K562 (cell line): ENCODE data around the gene NDUFC2. TPM values are rescaled to one million over a fixed set of nuclear protein-coding genes. Genes with fewer than 3 reads are reported as not detected.
A peak's percentile ranks its signal among the peaks of the same experiment; 100 is the strongest.

ENCODE experiments used
- DMBX1 ChIP-seq: fragments of 250-450 bp; sonication (Bioruptor Pico); IDR thresholded peaks from 2 replicates; pipeline ENCODE4 v1.8.0; 2022; ENCODE audit warnings: inconsistent platforms, mild to moderate bottlenecking, moderate library complexity, borderline replicate concordance
- GTF2F1 ChIP-seq: IDR thresholded peaks from 2 replicates; pipeline ENCODE4 v1.6.1; 2011; ENCODE audit warnings: low read depth, low read length, improper control_type of control experiment
- KHSRP ChIP-seq: fragments of 450-650 bp; IDR thresholded peaks from 2 replicates; pipeline ENCODE4 v1.6.1; 2017
- MECOM ChIP-seq: fragments of 250-450 bp; sonication (Bioruptor Pico); IDR thresholded peaks from 2 replicates; pipeline ENCODE4 v1.8.0; 2022; ENCODE audit warnings: inconsistent platforms
- NR4A1 ChIP-seq, 2 experiments: fragments of 250-450 bp in 1 of 2; fragments of 450-650 bp in 1 of 2; sonication (Bioruptor Pico) in 1 of 2; IDR thresholded peaks; 2 replicates each; pipeline versions ENCODE4 v1.4.0 to v1.6.1; 2016 to 2020; ENCODE audit warnings: mild to moderate bottlenecking in 2 of 2, missing compliant biosample characterization in 1 of 2, missing genetic modification characterization in 1 of 2, moderate library complexity in 1 of 2
- PRMT5 ChIP-seq: sonication (generic); formaldehyde crosslinking; IDR thresholded peaks from 2 replicates; pipeline ENCODE4 v1.5.0; 2020; ENCODE audit warnings: missing genetic modification reagents
- PTTG1 ChIP-seq: fragments of 450-650 bp; IDR thresholded peaks from 2 replicates; pipeline ENCODE4 v1.6.1; 2016; ENCODE audit warnings: low read depth, mild to moderate bottlenecking, missing genetic modification characterization, missing compliant biosample characterization
- TCF7L2 ChIP-seq: fragments of 150-350 bp; IDR thresholded peaks from 2 replicates; pipeline ENCODE4 v1.6.1; 2016; ENCODE audit warnings: low read depth, mild to moderate bottlenecking, low read length, moderate library complexity
- XRCC4 ChIP-seq: IDR thresholded peaks from one replicate; pipeline ENCODE4 v1.6.1; 2011; ENCODE audit not compliant: insufficient read depth, insufficient read length; ENCODE audit errors: extremely low read depth
- ZFP1 ChIP-seq: fragments of 450-650 bp; formaldehyde crosslinking; IDR thresholded peaks from 2 replicates; pipeline ENCODE4 v1.4.0; 2020; ENCODE audit warnings: mild to moderate bottlenecking, mixed read lengths
- ZNF224 ChIP-seq: sonication (generic); formaldehyde crosslinking; IDR thresholded peaks from 2 replicates; pipeline ENCODE4 v1.8.0; 2022; ENCODE audit warnings: mild to moderate bottlenecking, missing genetic modification reagents
- polyA plus RNA-seq, 8 experiments: library from polyadenylated mRNA; depleted of rRNA in 4 of 8; stranded (reverse) in 5 of 8; unstranded in 3 of 8; fragments of >200 nt; fragmentation: Nextera tagmentation in 2 of 8; fragmentation: Illumina TruSeq in 1 of 8; extraction: Ambion mirVana in 2 of 8; extraction: Trizol in 1 of 8; gene quantifications; 2 replicates each; pipeline versions ENCODE4 v1.2.1 to v1.2.3, GENCODE V29; 2011 to 2014; ENCODE audit warnings: inconsistent platforms in 1 of 8, missing spikeins in 1 of 8
- total RNA-seq, 7 experiments: library from RNA; depleted of rRNA in 6 of 7; stranded (reverse); fragments of >200 nt in 6 of 7; fragmentation: Illumina TruSeq in 2 of 7; extraction: Trizol in 2 of 7; gene quantifications; 2 replicates each; pipeline versions ENCODE4 v1.2.1 to v1.2.3, GENCODE V29; 2011 to 2021; ENCODE audit warnings: low replicate concordance in 1 of 7
- TF ChIP-seq, protein P1 (sequence below), 2 experiments: fragments of 450-650 bp; IDR thresholded peaks; 2 replicates each; pipeline ENCODE4 v1.6.1; 2016
- TF ChIP-seq, protein P2 (sequence below), 2 experiments: IDR thresholded peaks; 2 replicates each; pipeline ENCODE4 v1.6.1; 2011; ENCODE audit warnings: borderline replicate concordance in 1 of 2, control low read depth in 1 of 2, low read depth in 1 of 2, low read length in 1 of 2, mild to moderate bottlenecking in 1 of 2, mixed read lengths in 1 of 2, moderate library complexity in 1 of 2; ENCODE audit not compliant: insufficient read depth in 1 of 2, insufficient read length in 1 of 2, poor library complexity in 1 of 2, severe bottlenecking in 1 of 2; ENCODE audit errors: extremely low read depth in 1 of 2
- TF ChIP-seq, protein P3 (sequence below): sonication (generic); formaldehyde crosslinking; IDR thresholded peaks from 2 replicates; pipeline ENCODE4 v1.8.0; 2023; ENCODE audit warnings: mild to moderate bottlenecking, missing genetic modification reagents
- TF ChIP-seq, protein P4 (sequence below): fragments of 150-350 bp; IDR thresholded peaks from 2 replicates; pipeline ENCODE4 v1.6.1; 2014; ENCODE audit warnings: low read depth, mild to moderate bottlenecking, low read length, borderline replicate concordance
- TF ChIP-seq, protein P5 (sequence below), 2 experiments: fragments of 450-650 bp in 1 of 2; sonication (generic) in 1 of 2; formaldehyde crosslinking in 1 of 2; IDR thresholded peaks in 1 of 2; conservative IDR thresholded peaks in 1 of 2; 2 replicates each; pipeline versions ENCODE4 v1.6.1 to v1.8.1; 2016 to 2023; ENCODE audit warnings: mild to moderate bottlenecking in 2 of 2, moderate library complexity in 2 of 2, inconsistent platforms in 1 of 2, missing genetic modification reagents in 1 of 2
- TF ChIP-seq, protein P6 (sequence below): fragments of 250-450 bp; sonication (Bioruptor Pico); IDR thresholded peaks from 2 replicates; pipeline ENCODE4 v1.6.1; 2021; ENCODE audit warnings: mild to moderate bottlenecking

NDUFC2 gene
- total and polyA plus RNA-seq, 9 of the 15 experiments (the other 6 are each of a cell fraction or from before 2014, with no cell fraction given): 168 to 1,119 (median 442) TPM

DNA sequence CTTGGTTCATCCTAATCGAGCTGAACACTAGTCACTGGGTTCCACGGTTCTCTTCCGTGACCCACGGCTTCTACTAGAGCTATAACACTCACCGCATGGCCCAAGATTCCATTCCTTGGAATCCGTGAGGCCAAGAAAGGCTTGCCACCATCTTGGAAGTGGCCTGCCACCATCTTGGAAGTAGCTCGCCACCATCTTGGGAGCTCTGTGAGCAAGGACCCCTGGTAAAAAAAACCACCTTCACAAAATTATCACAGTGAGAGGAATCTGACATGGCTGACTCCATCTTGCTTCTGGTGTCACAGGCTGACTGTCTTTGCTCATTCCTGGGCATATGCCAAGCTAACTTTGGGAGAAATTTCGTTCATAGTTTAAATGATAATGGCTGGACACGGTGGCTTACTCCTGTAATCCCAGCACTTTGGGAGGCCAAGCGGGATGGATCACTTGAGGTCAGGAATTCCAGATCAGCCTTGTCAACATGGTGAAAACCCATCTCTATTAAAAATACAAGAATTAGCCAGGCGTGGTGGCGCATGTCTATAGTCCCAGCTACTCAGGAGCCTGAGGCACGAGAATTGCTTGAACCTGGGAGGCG is 37.7 kb downstream of the NDUFC2 start (continued):
- TF ChIP-seq, protein P1, sequence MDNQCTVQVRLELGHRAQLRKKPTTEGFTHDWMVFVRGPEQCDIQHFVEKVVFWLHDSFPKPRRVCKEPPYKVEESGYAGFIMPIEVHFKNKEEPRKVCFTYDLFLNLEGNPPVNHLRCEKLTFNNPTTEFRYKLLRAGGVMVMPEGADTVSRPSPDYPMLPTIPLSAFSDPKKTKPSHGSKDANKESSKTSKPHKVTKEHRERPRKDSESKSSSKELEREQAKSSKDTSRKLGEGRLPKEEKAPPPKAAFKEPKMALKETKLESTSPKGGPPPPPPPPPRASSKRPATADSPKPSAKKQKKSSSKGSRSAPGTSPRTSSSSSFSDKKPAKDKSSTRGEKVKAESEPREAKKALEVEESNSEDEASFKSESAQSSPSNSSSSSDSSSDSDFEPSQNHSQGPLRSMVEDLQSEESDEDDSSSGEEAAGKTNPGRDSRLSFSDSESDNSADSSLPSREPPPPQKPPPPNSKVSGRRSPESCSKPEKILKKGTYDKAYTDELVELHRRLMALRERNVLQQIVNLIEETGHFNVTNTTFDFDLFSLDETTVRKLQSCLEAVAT (IDR thresholded peaks at IDR 0.05): no peak
- TF ChIP-seq, protein P2, sequence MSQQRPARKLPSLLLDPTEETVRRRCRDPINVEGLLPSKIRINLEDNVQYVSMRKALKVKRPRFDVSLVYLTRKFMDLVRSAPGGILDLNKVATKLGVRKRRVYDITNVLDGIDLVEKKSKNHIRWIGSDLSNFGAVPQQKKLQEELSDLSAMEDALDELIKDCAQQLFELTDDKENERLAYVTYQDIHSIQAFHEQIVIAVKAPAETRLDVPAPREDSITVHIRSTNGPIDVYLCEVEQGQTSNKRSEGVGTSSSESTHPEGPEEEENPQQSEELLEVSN (IDR thresholded peaks at IDR 0.05; ENCODE audit: borderline replicate concordance in 1 of 2, extremely low read depth in 1 of 2, insufficient read depth in 1 of 2, insufficient read length in 1 of 2, low read depth in 1 of 2, low read length in 1 of 2, poor library complexity in 1 of 2, severe bottlenecking in 1 of 2): no peak
- TF ChIP-seq, protein P3, sequence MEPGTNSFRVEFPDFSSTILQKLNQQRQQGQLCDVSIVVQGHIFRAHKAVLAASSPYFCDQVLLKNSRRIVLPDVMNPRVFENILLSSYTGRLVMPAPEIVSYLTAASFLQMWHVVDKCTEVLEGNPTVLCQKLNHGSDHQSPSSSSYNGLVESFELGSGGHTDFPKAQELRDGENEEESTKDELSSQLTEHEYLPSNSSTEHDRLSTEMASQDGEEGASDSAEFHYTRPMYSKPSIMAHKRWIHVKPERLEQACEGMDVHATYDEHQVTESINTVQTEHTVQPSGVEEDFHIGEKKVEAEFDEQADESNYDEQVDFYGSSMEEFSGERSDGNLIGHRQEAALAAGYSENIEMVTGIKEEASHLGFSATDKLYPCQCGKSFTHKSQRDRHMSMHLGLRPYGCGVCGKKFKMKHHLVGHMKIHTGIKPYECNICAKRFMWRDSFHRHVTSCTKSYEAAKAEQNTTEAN (CRISPR knock-in tag): no peak
- TF ChIP-seq TCF7L2 (no peak), PTTG1 (tag) (peak; percentile 81), MECOM (CRISPR knock-in tag) (peak; percentile 75; the same call in 1 of the 2 replicates), ZFP1 (CRISPR knock-in tag) (no peak), KHSRP (no peak), ZNF224 (no peak), NR4A1 (CRISPR knock-in tag; IDR thresholded peaks at IDR 0.05) (no peak), NR4A1 (tag; IDR thresholded peaks at IDR 0.05) (no peak; the same call in none of the 2 replicates), XRCC4 (no peak), GTF2F1 (no peak), DMBX1 (peak; percentile 57), PRMT5 (CRISPR knock-in tag) (no peak)
- TF ChIP-seq, protein P4, sequence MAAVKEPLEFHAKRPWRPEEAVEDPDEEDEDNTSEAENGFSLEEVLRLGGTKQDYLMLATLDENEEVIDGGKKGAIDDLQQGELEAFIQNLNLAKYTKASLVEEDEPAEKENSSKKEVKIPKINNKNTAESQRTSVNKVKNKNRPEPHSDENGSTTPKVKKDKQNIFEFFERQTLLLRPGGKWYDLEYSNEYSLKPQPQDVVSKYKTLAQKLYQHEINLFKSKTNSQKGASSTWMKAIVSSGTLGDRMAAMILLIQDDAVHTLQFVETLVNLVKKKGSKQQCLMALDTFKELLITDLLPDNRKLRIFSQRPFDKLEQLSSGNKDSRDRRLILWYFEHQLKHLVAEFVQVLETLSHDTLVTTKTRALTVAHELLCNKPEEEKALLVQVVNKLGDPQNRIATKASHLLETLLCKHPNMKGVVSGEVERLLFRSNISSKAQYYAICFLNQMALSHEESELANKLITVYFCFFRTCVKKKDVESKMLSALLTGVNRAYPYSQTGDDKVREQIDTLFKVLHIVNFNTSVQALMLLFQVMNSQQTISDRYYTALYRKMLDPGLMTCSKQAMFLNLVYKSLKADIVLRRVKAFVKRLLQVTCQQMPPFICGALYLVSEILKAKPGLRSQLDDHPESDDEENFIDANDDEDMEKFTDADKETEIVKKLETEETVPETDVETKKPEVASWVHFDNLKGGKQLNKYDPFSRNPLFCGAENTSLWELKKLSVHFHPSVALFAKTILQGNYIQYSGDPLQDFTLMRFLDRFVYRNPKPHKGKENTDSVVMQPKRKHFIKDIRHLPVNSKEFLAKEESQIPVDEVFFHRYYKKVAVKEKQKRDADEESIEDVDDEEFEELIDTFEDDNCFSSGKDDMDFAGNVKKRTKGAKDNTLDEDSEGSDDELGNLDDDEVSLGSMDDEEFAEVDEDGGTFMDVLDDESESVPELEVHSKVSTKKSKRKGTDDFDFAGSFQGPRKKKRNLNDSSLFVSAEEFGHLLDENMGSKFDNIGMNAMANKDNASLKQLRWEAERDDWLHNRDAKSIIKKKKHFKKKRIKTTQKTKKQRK: no peak
- TF ChIP-seq, protein P5, sequence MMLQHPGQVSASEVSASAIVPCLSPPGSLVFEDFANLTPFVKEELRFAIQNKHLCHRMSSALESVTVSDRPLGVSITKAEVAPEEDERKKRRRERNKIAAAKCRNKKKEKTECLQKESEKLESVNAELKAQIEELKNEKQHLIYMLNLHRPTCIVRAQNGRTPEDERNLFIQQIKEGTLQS (IDR thresholded peaks at IDR 0.05): no peak
- TF ChIP-seq, protein P5 (CRISPR knock-in tag; conservative IDR thresholded peaks at IDR 0.05): no peak
- TF ChIP-seq, protein P6, sequence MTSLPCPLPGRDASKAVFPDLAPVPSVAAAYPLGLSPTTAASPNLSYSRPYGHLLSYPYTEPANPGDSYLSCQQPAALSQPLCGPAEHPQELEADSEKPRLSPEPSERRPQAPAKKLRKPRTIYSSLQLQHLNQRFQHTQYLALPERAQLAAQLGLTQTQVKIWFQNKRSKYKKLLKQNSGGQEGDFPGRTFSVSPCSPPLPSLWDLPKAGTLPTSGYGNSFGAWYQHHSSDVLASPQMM (CRISPR knock-in tag): no peak
